ENCODE results near the gene GPR143. TPM values are rescaled to one million over a fixed set of nuclear protein-coding genes. Genes with fewer than 3 reads are reported as not detected.

The GPR143 gene
- total and polyA plus RNA-seq, 2 donors (not counting 3 experiments of a cell fraction or from before 2014, with no cell fraction given) = 9.3 to 17.7 TPM

GRCh38 chrX:9676306-9676705 is 89.3 kb downstream of the GPR143 start:
- TF ChIP-seq FOS (IDR thresholded peaks at IDR 0.05; ENCODE audit: borderline replicate concordance, insufficient read depth, low read length) (no peak), EZH2 (IDR thresholded peaks at IDR 0.05; ENCODE audit: borderline replicate concordance, low read depth, low read length, severe bottlenecking) (no peak), JUN (IDR thresholded peaks at IDR 0.05; ENCODE audit: borderline replicate concordance, insufficient read depth, insufficient read length, low read depth) (no peak), POLR2A (IDR thresholded peaks at IDR 0.05; ENCODE audit: low read depth, low read length) (no peak), POLR2AphosphoS5 (IDR thresholded peaks at IDR 0.05; ENCODE audit: insufficient read depth, low read depth, low read length) (no peak), CTCF (IDR thresholded peaks at IDR 0.05; ENCODE audit: extremely low read depth in 1 of 2, insufficient read depth in 1 of 2, low read depth in 1 of 2, low read length in 2 of 2) (no peak), GATA2 (IDR thresholded peaks at IDR 0.05; ENCODE audit: insufficient read depth, insufficient read length, low read depth, low read length) (no peak), MYC (IDR thresholded peaks at IDR 0.05; ENCODE audit: low read depth, low read length) (no peak)
- no TSS peak for BruUV-seq (replicated peaks)
- Histone ChIP-seq H3K9ac (replicated peaks; ENCODE audit: extremely low read depth, insufficient read depth, low read length) (no peak overlapping the region), H3K36me3 (ENCODE audit: control insufficient read depth in 2 of 2, extremely low read depth in 1 of 2, insufficient read depth in 2 of 2, low read length in 2 of 2) (no peaks in the 10 kb centered on the region), H3K27me3 (ENCODE audit: control insufficient read depth in 2 of 2, insufficient read depth in 2 of 2, low read length in 2 of 2) (no peaks in the 10 kb centered on the region), H3K4me1 (ENCODE audit: control insufficient read depth, extremely low read depth, insufficient read depth, low read length) (peaks cover 6% of the 10 kb centered on the region), H3K9me3 (replicated peaks; ENCODE audit: control insufficient read depth, insufficient read depth, low read length) (no peaks in the 10 kb centered on the region), H3K27ac (ENCODE audit: insufficient read depth, low read depth, low read length) (no peak overlapping the region), H4K20me1 (replicated peaks; ENCODE audit: control insufficient read depth, extremely low read depth, insufficient read depth, low read length) (no peaks in the 10 kb centered on the region), H3K4me2 (ENCODE audit: insufficient read depth, low read length) (no peak overlapping the region), H2AFZ (ENCODE audit: low read depth, low read length) (no peak overlapping the region), H3K79me2 (ENCODE audit: control insufficient read depth, insufficient read depth, low read length) (no peaks in the 10 kb centered on the region), H3K9me1 (replicated peaks; ENCODE audit: control insufficient read depth, extremely low read depth, insufficient read depth, low read length) (no peaks in the 10 kb centered on the region), H3K4me3 (replicated peaks in 1 of 3; ENCODE audit: insufficient read depth in 1 of 3, low read depth in 1 of 3, low read length in 3 of 3) (no peak overlapping the region)
- dilution Hi-C loops (cut with MboI; ENCODE audit: extremely low pct_ligation_motif_present, low sequenced_read_pairs) = no loop called here
- ChIA-PET CTCF (interaction anchor here (1.2 kb wide), 1 partner anchor 92 kb away, joined by 3 read pairs; no protein-coding TSS in a partner anchor), POLR2A (no interaction called here)
- FAIRE-seq = no peak
- no peak for DNase-seq (ENCODE audit: low read depth, low spot score)
- intact Hi-C loops (cut with micrococcal nuclease) = loop anchor here (5.0 kb wide), 1 partner anchor 334 kb away; no protein-coding TSS in a partner anchor

Other genes starting within 250 kb of the GPR143 start
- gene SHROOM2, start 20.6 kb upstream of the GPR143 start, total RNA-seq = 10.4 and 11.8 TPM in 2 replicates
- gene SHROOM2, start 20.6 kb upstream of the GPR143 start, polyA plus RNA-seq = 3.7 and 3.8 TPM in 2 replicates
- 0.35 and 0.46 TPM in 2 replicates for gene CLDN34, start 201.5 kb upstream of the GPR143 start, total RNA-seq
- 0.08 and 0.14 TPM in 2 replicates for gene CLDN34, start 201.5 kb upstream of the GPR143 start, polyA plus RNA-seq